Measurements from ENCODE around the gene SPATA31A7.
"Not testable (repeated sequence)": the region's sequence is repeated elsewhere in the genome, so short reads cannot be mapped to it uniquely, and the experiment has no call there.

Gene SPATA31A7

GRCh38 chr9:61189736-61190135 is at the start of gene SPATA31A7:
TSS of gene SPATA31A7 (plus strand) at chr9:61190036. CDS start at chr9:61190065, 29 bp downstream.
- not testable (repeated sequence) for DNase-seq (ENCODE audit: low read depth, low spot score)

- DNase-seq (ENCODE audit: low read depth, low spot score) = not testable (repeated sequence)
These were observed 36.6 kb downstream of the SPATA31A7 start for GRCh38 chr9:61226438-61226837.
